Measurements from ENCODE around the gene ALDH2.

Gene ALDH2

GRCh38 chr12:111776836-111777344, 10.2 kb downstream of the ALDH2 start:
- no peak for TF ChIP-seq CTCF (IDR thresholded peaks at IDR 0.05)

GRCh38 chr12:111777345-111778045, 10.8 kb downstream of the ALDH2 start:
- no peak for TF ChIP-seq CTCF (IDR thresholded peaks at IDR 0.05)

- TF ChIP-seq CTCF (IDR thresholded peaks at IDR 0.05), result no peak
Measured at GRCh38 chr12:111780166-111780565, 13.4 kb downstream of the ALDH2 start.

GRCh38 chr12:111780615-111781014, 13.9 kb downstream of the ALDH2 start:
- TF ChIP-seq CTCF (IDR thresholded peaks at IDR 0.05), result no peak

GRCh38 chr12:111781085-111781658, 14.4 kb downstream of the ALDH2 start:
- TF ChIP-seq CTCF (IDR thresholded peaks at IDR 0.05), result no peak

GRCh38 chr12:111783046-111783445, 16.3 kb downstream of the ALDH2 start:
- no peak for TF ChIP-seq CTCF (IDR thresholded peaks at IDR 0.05)

- TF ChIP-seq CTCF (IDR thresholded peaks at IDR 0.05), result no peak
Measured at GRCh38 chr12:111784953-111785352, 18.2 kb downstream of the ALDH2 start.
